SW 1271 (cell line): Measurements from ENCODE around the gene HHAT.

Source experiments
- DNase-seq, 2 experiments: peaks; one replicate each; lab custom pipeline; 2025; lab: John Stamatoyannopoulos, UW

Gene HHAT

DNA sequence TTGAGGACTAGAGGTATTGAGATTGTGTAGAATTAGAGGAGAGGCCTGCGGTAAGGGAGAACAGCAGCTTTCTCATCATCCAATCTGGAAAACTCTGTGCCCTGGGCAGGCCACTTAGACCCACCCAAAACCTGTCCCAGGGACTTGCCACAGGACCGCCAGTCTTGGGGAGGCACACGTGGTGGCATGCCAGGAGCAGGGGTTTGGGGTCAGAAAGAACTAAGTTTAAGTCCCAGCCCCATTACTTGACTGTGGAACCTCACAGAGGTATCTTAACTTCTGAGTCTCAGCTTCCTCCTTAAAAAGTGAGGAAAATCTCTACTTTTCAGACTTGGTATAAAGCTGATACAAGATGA lies 356.6 kb downstream of the HHAT start:
- no peak for DNase-seq

DNA sequence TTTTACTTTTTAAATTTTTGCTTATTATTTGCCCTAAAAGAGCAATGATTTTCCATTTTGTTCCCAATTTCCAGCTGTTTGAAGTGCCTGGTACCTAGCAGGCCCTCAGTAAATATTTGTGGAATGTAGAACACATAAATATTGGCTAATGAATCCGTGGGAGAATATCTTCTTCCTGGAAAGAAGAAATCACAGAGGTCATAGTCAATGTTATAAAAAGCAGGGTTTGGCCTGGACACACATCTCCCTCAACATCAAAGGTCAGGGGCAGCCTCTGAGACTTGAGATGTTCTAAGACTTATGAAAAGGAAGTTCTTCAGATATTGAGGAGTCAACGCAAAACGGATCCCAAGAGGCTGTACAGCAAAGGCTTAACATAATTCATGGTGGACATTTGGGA lies 358.1 kb downstream of the HHAT start:
- DNase-seq: no peak

DNA sequence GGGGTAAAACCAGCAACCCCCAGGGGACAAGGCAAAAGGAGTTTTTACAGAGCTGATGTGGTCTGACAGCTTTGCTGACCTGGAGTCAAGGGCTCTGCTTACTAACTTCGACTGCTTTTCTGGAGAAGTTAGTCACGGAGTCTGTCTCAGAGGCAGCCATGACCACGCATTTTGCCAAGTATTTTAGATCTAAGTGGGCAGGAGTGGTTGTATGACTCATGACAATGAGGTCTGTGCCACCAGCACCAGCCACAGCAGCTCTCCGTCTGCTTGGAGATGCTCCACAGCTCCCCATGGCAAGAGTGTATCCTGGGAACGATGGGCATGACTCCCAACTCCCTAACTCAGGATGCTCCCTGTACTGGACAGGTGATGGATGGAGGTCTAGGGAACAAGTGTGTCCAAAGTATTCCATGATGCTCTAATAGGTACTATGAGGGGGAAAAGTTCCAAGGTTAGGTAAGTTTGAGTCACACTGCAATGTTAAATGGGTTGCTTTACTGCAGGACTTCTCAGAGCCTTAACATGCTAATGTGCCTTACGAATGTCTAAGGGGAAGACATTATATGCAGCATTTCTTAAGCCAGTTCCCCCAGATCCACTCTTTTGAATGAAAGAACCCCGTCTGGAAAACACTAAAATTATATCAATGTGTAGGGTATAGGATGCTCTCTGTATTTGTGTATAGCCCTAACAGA lies 359.0 kb downstream of the HHAT start:
- DNase-seq: no peak

DNA sequence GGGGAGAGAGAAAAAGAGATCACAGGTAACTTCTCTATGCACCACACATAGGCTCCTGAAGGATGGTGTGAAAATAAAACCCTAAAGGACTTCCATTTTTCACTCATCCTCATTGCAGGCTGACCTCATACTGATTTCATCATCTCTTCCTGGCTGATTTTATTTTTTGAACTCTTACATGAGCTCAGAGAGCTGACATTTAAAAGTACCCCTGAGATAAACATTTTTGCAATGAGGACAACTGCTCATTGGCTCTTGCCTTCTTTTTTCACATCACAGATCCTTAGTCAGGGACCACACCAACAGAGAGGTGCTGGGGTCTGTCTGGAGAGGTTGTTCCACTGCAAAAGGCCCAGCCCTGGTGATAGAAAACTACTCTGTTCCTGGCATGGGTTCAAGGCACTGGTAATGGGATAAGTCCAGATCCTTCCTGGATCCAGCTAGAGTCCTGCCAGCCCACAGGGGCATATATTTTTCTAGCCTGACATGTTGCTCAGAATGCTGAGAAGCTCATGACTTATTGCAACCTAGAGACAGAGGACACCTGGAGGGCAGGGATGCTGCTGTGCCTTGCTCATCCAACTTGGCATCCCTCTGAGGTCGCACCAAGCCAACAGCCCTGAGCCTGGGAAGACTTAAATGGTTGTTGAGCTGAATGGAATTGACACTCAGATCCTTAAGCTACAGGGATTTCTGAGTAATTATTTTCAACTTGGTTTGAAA lies 360.0 kb downstream of the HHAT start:
- DNase-seq: no peak

DNA sequence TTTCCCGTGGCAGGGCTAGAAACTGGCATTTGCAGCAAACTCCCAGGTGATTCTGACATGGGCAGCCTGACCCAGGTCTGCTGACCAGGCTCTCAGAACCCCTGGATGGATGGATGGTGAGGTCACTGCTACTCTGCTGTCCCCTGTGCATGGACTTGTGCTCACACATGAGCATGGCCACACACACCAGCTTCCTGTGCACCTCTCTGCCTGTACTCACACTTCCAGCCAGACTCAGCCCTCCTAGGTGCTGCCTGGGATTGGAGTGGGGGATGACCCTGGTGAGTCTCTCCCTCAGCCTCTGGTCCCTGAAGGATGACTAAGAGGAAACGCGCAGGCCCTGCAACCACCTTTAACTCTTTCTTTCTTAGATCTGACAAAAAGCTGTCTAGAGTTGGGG lies 361.1 kb downstream of the HHAT start:
- no peak for DNase-seq

DNA sequence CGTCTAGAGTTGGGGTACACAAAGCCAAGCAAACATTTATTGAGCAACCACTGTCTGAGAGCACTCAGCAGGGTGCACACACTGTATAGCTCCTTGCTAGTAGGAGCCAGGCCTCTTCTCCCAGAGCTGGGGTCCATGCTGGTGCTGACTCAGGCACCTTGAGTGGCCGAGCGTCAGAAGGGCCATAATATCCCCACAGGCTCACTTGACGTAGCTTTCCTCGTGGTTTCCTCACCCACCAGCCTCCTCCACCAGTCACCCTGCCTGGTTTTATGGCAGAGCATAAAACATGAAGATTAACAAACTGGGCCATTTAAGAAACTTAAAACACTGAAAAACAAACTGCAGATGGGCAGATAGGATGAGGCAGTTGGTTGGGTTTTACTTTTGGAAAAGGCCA lies 361.5 kb downstream of the HHAT start:
- DNase-seq: no peak

DNA sequence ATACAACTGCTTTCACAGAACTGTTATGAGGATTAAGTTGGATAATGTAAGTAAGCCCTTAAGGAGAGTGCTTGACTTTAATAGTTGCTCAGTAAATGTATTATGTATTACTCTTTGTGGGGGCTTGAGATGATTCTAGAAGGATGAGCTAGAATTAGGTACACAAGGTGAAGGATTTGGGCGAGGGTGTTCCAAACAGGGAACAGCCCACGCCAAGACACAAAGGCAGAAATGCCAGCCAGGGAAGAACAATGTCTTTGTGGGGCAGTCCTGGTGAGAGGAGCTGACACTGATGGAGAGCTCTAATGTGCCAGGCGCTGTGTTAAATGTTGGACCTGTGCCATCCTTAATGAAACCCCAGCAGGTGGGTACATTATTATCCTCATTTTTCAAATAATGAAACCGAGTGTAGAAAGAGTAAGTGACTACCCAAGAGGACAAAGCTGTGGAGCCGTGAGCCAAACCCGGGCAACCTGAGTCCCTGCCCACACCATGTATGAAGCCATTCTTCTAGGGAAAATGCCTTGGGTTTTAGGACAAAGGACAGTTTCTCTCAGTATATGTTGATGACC lies 362.4 kb downstream of the HHAT start:
- DNase-seq: no peak

DNA sequence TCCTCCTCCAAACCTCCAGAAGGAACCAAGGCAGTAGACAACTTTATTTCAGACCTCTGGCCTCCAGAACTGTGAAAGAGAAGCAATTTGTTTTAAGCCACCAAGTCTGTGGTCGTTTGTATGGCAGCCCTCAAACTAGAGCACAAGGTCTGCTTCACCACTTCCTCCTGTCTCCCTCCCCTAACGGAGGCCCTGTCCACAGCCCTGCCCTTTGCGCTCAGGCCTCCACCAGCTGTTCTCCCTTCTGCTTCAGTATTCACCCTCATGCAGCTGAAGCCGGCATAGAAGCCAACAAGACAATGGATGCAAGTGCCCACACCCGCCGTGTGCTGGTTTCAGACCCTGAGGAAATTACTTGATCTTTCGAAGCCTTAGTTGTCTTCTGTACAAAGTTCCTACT lies 364.1 kb downstream of the HHAT start:
- DNase-seq: no peak

DNA sequence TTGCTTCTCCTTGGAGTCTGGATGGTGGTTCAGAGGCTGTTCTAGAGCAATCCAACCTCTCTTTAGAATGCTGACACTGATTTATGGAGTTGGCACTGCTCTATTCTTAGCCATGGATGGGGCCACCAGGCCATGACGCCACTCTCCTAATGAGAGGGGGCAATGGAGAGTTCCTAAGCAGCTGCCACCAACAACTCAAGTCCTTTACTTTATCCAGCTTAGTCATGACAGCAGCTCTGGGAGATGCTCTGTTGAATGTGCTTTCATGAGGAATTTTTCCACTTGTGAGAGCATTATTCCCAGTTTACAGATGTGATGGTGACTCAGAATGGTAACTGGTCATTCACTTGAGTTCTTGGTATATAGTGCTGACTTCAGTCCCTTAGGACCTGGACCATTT lies 366.3 kb downstream of the HHAT start:
- no peak for DNase-seq

DNA sequence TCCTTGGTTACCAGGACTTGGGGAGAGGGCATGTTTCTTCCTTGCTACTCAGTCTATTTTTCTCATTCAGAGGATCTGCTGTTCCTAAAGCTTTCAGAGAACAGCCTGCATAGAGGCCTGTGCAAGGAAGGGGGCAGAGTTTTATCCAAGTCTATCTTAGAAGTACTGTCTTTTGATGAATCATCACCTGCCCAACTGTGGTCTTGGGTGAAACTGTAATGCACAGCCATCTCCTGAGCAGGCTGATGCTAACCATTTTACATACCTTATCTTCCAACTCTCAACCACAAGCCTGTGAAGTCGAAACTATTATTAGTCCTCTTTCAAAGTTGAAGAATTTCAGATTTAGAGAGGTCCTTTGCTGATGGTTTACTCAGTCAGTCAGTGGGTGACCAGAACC lies 368.0 kb downstream of the HHAT start:
- DNase-seq: no peak

DNA sequence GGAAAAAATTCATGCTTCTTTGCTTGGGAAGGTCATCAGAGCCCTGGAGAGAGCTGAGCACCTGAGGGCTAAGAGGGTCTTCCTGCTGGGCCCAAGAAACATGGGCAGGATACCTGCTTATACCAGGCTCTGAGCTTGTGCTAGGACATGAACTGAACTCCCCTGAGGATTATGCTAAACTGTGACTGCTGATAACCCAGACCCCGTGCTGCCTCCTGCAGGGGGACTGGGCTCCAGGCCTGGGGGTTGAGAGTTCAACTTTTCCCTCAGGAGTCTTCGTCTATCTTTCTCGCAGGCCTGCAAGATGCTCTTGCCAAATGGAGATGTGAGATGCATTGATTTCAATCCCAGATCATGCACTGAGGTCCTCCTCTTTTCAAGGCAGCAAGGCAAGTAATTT lies 368.5 kb downstream of the HHAT start:
- no peak for DNase-seq

DNA sequence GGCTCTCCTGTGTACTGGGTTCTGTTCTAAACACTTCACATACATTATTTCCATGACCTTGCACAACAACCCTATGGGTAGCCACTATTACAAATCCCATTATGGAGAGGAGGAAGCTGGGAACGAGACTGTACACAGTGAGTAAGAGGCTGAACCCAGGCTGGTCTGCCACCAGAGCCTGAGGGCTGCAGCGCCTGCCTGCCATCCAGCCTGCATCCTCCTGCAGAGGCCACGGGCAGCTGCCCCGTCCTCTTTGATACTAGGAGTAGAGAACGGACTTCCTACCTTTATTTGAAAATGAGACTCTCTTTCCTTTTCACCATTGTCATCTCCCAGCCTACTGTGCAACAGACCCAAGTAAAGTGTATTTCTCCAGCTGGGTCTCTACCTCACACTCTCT lies 370.0 kb downstream of the HHAT start:
- no peak for DNase-seq

DNA sequence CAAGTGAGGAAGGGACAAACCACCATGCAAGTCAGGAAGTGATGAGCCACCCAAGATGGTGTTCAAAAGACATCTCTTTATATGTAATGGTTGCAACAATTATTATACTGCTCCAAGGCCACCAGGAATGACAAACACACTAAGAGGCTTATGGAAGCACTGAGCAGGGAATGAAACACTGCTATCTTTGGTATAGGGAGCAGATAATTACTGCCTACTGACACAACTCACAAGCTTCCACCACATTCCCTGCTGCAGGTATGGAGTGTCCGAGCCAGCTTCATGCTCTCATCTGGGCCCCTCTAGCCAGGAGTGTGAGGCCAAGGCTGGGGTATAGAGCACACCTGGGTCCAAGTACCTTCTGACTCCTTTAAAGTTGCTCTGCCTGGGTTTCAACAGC lies 371.4 kb downstream of the HHAT start:
- DNase-seq: no peak

DNA sequence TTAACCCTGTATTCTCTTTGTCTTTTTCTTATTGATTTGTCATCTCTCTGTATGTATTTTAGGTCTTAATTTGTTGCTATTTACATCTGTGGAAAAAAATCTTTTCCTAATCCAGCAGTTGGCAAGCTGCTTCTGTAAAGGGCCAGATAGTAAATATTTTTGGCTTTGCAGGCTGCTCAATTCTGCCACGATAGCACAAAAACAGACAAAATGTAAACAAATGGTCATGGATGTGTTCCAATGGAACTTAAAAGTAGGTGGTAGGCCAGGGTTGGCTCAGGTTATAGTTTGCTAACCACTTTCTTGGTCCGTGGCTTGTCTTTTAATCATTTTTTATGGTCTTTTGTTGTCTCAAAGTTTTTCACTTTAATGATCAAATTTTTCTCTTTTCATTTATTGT lies 371.8 kb downstream of the HHAT start:
- DNase-seq: no peak

DNA sequence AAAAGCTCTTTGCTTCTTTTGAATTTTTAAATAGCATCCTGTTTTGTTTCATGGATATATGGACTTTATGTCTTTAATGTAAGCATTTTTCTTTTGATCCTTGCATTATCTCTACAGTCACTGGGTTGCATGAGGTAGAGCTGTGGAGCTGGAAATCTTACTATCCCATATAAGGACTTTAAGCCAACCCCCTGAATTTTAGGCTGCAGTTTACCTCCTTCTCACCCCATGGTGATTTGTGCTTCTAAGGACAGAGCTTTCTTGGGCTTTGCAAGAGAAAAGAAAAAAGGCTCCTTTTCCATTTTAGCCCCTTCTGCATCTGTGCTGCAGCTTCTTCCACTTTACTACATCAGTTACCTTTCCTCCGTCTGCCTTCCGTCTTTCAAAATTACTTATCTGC lies 373.8 kb downstream of the HHAT start:
- no peak for DNase-seq

DNA sequence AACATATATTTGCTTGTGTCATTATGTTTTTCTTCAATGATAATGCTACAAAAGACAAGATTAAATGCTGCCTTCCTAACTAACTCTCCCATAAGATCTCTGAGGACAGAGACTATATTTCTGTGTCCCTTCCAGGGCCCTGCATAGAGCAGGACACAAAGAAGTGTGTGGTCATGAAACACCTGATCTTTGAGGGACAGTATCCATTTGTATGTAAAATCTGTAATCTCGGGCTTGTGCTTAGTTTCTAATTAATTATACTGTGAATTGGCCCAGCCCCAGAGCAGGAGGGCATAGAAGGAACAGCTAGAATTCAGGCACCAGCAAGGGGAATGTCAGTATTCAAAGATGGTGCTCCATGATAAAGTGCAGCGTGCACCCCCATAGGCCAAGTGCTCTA lies 374.9 kb downstream of the HHAT start:
- DNase-seq: no peak

DNA sequence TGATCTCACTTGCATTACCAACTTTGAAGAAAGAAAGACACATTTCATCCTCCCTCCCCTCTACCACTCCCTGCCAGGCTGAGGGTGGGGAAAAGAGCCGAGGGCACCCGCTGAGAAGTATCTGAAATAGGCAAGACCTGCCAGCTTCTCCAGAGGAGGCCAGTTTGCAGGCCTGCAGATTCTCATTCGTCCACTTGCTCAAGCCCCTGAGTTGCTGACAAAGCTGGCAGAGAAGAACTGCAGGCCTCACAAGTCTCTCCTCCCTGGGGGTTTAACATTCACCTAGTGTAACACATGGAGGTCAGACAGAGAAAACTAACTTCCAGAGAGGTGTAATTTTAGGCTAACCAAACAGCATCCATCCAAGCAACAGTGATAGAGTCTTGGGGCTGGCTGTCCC lies 376.4 kb downstream of the HHAT start:
- DNase-seq: no peak

DNA sequence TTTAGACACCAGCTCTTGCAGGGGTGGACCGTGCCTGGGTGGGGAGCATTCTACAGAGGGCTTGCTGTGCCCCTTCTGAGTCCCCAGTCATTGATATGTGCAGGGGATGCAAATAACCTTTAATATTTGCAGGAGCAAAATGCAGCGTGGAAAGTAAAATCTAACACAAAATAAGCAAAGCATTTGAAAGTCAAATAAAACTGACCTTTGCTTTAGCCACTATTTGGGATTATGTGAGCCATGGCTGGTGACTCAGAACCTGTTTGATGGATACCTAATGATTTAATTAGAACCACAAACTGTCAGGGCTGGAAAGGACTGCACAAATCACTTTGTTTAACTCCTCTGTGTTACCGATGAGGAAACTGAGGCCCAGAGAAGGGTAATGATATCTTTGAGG lies 377.5 kb downstream of the HHAT start:
- DNase-seq: no peak

DNA sequence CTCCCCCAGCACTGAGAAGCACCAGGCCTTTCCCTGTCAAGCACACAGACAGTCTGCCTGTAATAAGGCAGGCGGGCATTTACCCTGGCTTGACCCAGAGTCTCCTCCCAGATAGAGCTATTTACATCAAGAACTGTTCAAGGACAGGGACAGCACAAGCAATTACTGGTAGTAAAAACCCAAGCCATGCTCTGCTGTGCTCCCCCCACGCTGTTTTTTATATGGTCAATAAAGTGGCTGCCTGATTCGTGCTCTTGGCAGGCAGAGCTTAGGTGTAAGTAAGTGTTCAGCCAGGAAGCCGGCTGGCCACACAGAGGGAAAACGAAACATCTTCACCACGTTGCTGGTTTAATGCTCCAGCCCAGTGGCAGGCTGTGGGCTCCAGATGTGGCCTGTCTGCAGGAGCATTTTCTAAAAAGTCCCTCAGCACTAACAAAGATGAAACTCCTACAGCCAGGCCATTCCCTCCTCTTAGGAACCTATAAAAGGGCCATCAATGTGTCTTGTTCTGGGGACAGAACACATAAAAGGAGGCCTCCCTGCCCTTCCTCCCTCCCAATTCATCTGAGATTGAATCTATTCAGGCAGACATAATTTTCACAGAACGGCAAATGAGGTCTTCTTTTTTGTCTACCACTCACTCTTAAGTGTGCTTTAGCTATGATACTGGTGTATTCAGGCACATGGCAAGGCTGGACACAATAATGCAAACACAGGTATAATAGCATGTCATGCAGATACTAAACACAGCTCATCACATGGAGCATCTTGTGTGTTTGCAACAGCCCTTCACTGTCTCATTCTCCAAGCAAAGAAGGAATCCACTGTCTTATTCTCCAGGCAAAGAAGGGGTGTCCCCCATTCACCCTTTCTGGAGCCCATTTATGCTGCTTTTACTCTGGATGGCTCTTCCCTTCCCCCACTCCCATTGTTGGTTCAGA lies 378.9 kb downstream of the HHAT start:
- DNase-seq: no peak

DNA sequence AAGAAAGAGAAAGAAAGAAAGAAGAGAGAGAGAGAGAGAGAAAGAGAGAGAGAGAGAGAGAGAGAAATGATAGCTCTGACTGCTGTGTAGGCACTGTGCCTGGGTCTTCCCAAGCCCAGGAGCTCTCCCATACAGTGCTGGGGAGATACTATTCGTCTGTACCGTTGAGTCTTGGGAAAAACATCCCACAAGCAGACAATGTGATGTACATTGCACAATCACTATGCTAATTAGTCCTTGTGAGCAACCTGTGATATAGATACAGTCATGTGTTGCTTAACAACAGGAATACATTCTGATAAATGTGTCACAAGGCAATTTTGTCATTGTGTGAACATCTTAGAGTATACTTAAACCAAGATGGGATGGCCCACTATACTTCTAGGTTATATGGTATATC lies 381.0 kb downstream of the HHAT start:
- no peak for DNase-seq

DNA sequence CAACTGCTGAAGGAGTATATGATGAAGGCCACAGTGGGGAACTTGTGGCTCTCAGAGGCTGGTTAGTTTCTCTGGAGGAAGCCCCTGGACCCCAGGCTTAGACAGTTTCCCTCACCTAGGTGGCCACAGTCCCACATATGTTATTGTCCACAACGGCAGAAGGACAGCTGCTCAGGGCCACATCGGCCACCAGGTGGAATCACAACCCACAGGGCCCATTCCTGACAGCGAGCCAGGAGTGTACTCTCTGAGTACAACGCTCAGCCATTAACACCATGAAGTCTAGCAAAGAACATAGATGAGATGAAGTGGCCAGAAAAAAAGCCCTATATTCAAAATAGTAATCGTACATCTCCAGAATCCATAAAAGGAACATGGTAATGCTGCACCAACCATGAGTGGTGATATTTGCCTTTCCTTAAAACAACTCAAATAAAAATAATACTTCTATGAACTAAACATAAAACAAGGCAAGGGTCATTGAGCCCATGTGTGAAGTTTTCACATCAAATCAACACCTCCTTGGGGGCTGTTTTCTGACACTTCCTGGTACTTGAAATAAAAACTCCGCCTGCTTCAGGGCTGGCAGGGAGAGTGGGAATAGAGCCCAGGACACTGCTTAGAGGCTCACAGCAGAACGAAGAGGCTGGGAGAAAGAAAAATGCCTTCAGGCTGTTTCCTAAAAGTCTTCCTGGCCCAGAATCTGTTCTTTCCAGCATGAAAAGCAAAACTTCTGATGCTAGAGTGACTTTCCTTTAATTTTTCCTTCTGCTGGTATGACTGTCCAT lies 383.3 kb downstream of the HHAT start:
- no peak for DNase-seq

DNA sequence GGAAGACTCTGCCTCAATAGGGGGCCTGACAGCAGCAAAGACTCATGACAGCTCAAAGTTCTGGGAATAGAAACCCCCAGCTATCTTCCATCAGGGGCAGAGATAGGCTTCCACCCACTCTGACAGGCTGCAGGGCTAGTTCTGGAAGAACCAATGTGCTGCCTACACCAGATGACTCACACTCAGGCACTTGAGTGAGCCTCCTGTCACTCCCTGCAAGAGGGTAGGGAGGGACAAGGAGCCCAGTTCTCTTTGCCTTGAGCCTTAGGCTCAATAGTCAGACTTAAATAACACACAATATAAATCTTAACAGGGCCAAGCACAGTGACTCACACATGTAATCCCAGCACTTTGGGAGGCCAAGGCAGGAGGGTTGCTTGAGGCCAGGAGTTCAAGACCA lies 386.4 kb downstream of the HHAT start:
- DNase-seq: no peak
